Hematopoietic multipotent progenitor cell treated with erythropoietin and hydrocortisone succinate and interleukin-3 and kit ligand, for 8 days (in vitro differentiated cells): ENCODE data around the gene LYZL2.
A peak's percentile ranks its signal among the peaks of the same experiment; 100 is the strongest.
"Not testable (repeated sequence)": the region's sequence is repeated elsewhere in the genome, so short reads cannot be mapped to it uniquely, and the experiment has no call there.

ENCODE experiments used
- DNase-seq: peaks from one replicate; pipeline ENCODE4 v3.0.0-alpha.2; 2015

The LYZL2 gene

DNA sequence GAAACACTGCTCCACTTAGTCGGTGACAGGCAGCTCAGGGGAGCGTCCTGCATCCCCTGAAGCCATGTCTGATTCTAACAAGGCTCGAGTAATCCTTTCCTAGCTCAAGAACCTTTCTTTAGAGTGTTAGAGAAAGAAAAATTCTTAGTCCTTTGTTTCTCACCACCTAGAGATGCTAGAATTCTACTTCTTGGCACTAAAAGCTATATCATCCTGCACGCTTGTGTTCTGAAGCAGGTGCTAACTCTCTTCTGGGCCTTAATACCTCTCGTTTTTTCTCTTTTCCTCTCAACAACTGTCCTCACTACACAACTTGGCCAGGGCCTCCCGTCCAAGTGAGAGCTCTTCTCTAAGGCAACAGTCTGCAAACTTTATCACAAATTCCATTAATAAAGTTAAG is at the start of gene LYZL2:
TSS of gene LYZL2 (minus strand) at position 101 of the 400 bp plus-strand sequence. CDS start 2,838 bp downstream, outside the sequence.
- no peak for DNase-seq

DNA sequence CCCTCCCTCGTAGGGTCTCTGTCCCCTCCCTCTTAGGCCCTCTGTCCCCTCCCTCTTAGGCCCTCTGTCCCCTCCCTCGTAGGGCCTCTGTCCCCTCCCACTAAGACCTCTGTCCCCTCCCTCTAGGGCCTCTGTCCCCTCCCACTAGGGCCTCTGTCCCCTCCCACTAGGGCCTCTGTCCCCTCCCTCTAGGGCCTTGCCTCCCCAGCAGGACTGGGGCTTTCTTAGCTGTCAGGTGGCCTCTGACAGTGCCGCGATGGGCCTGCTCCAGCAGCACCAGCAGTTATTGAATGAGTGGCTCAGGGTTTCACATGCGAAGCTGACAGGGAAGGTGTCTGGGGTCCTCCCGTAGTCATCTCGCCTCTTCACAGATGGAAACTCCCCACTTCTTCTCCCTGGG is 48.1 kb upstream of the LYZL2 start:
- DNase-seq, result not testable (repeated sequence)

DNA sequence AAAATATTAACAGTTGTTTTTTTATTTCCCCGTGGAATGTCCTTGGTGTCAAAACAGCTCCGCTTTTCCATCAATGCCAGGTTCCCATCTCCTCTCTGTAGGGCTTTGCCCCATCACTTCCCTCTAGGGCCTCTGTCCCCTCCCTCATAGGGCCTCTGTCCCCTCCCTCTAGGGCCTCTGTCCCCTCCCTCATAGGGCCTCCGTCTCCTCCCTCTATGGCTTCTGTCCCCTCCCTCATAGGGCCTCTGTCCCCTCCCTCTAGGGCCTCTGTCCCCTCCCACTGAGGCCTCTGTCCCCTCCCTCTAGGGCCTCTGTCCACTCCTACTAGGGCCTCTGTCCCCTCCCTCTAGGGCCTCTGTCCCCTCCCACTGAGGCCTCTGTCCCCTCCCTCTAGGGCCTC is 47.6 kb upstream of the LYZL2 start:
- DNase-seq, result not testable (repeated sequence)

DNA sequence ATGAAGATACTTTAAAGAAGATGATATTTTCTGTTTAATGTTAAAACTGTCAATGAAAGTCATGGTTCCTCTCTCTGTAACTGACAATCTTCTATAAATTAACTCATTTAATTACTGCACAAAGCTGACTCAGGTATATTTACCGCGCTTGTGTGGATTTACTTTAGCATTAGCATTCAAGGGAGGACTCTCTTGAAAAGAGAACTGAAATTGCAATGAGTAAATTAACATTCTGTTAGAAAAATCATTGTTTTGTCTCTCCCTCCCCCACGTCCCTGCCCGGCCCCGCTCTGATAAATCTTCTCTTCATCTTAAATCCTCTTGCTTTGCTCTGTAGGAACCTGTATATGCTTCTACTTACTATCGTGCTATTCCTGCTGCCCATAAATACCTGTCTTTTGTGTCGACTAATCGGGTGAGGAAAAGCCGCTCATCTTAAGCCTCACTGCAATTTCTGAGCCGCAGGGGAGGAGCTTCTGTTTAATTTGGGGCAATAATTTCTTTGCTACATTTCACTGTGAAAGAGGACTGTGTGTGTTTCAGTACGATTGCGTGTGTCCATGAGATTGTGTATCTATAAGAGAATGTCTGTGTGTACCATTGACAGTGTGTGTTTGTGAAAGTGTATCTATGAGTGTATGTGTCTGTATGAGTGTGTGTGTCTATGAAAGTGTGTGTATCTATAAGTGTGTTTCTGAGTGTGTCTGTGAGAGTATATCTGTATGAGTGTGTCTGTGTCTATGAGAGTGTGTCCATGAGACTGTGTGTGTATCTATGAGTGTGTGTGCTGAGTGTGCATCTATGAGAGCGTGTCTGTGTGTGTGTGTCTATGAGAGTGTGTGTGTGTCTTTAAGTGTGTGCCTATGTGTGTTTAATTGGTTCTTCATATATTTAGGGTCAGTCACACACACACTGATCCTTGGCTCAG is 46.5 kb upstream of the LYZL2 start:
- no peak for DNase-seq

DNA sequence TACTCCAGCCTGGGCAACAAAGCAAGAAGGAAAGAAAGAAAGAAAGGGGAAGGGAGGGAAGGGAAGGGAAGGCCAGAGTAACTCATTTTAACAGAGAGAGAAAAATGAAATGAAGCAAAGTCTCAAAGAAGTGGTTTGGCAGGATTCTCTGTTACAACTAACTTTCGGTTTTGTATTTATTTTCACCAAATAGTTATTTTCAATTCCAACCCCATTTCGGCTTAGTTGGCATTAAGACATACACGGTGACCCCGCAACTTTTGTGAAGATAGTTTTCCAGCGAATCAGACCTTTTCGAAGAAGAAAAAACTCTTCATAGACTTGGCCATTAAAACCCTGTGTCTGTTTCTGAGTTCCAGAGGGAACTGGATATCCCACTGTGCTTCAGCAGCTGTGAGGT is 45.2 kb upstream of the LYZL2 start:
- no peak for DNase-seq

DNA sequence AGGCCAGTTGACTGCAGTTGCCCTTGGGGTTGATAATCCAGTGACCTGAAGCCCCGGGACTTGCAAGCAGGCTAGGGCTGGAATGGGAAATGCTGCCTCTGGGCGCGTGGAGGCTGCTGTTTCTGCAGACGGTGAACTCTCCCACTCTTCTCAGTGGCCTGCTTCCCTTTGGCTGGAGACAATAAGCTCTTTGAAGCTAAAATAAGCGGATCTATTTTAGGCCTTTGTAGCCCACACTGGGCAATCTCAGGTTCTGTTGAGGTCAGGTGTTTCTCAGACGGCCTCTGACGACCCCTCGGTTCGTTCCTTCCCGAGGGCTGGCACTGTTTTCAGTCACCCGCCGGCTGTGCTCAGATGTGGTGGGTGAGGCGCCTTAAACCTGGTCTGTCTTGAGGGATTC is 43.7 kb upstream of the LYZL2 start:
- not testable (repeated sequence) for DNase-seq

DNA sequence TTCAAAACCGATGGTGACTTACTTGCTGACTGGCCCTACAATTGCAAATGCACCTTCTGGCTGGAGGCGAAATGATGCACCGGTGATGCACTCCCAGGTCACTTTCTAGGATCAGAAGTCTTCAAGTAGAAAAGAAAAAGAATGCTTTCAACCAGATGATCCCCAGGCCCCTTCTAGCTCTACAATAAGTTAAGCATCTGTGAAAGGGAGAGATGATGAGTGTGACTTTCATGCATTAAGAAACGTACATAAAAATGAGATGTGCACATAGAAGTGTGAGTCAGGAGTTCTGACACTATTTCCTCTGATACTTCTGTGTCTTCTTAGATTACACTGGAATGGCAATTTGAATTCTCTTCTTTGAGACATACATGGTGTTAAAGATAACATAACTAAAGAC is 42.8 kb upstream of the LYZL2 start:
- DNase-seq, result not testable (repeated sequence)

DNA sequence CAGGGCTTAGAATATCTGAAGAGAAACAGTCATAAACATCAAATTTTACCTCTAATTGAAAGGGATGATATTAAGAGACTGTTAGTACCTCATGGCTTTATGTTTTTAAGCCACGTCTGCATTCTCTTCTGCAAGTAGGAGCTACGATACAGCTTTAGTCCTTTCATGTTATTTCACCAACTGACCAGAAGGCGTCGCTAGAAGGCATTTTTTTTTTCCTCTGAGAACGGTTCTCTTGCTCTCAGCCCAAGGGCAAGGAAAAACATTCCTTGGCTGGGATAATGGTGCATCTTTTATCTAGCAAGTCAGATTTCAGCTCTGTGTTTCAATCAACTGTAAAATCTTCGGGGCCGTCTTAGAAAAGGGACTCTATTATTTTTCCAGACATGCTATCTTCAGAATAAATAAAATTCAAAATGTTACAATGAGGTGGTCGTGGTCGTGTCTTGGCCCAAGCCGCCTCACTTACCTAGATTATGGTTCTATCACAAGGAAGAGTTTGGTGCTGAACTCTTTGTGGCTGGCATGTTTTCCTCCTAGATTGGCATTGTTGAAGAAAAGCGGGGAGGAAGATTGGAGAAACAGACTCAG is 41.6 kb upstream of the LYZL2 start:
- DNase-seq, result peak; percentile 74

DNA sequence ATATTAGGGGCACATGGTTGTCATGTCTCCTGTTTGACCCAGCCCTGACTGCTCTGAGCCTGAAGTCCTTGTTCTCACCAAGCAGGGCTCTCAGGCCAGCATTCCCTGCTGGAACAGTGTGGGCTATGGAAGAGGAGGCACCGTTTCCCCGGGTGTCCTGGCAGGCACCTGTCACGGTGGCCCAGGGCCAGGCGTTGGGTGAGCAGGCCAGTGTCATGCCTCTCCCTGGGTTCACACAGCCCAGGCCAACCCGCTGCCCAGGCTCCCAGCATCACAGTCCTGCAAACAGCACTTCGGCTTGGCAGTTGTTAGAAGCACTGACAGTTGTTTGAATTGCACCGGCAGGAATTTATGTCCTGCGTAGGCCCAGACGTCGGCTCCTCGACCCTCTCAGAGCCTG is 38.4 kb upstream of the LYZL2 start:
- not testable (repeated sequence) for DNase-seq

DNA sequence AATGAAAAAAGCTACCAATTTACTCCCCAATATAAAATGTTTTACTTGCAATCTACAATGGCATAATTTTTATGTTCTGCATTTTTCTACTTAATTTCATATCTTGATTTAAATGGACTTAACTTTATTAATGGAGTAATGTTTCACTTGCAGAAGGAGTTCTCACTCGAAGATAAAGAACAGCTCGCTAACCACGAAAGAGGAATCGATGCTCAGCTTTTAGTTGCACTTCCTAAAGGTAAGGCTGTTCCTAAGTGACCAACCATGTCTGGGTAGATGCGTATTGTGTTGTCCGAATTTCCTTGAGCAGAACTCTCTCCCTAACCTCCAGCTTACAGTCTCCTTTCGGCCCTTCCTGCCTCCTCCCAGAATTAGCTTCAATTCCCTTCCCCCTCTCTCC is 33.9 kb upstream of the LYZL2 start:
- not testable (repeated sequence) for DNase-seq

DNA sequence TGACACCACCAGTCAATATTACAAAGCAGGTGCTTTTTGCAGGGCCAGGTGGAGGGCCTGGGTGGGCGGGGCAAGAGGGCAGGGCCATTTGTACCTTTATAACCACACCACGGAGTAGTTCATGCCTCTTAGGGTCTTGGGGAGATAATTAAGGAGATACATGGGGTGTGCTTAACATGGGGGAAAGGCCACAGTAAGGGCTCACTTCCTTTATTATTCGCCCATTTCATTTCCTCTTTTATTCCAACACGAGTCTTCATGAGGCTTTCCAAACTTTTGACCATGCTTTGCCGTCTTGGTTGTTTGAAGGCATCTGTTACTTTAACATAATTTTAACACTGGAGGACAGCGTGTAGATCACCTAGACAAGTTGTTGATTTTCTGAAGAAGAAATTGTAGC is 33.3 kb upstream of the LYZL2 start:
- DNase-seq, result no peak

DNA sequence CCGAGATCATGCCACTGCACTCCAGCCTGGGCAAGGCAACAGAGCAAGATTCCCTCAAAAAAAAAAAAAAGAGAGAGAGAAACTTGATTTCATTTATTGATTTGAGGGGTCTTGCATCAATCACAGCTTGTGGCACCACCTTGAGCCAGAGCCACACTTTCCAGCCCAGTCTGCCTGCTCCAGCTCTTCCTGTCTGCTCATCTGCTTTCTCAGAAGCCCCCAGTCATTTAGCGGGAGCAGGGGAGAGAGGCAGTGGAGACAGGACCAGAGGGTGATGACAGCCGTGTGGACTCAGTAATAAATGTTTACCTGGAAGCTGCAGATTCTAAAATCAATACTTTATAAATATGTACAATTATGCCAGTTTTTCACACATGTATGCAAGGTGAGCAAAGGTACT is 30.8 kb upstream of the LYZL2 start:
- not testable (repeated sequence) for DNase-seq

DNA sequence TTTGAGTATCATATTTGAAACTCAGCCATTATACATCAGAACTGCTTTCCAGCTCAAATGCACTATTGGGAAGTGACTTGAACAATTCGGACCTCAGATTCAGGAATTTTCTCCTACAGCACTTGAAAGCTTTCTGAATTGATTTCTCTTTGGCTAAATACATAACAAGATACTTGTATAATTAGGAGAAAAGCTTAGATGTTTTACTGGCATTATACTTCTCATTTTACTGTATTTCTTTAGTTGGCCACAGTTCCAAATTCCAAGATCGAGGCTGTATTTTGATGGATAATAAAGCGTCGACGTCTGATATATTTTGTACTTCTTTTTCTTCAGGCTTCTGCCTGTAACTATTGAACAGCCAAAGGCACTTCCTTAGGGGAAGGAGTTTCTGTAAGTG is 26.7 kb upstream of the LYZL2 start:
- no peak for DNase-seq

DNA sequence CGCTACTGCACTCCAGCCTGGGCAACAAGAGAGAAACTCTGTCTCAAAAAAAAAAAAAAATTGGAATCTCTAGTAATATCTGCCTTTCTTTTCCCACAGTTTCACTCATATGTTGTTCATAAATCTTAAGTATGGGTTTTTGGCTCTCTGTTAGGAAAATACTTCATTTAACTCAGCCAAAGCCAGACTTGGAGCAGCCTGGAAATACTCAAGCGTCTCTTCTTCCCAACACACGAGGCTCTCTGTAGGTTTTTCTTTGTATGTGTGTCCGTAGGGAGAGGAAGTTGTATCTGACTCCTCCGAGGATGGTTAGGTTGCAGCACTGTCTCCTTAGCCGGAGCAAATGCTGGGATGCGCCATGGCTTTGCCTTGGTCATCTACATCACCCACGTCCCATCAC is 25.4 kb upstream of the LYZL2 start:
- DNase-seq, result not testable (repeated sequence)

DNA sequence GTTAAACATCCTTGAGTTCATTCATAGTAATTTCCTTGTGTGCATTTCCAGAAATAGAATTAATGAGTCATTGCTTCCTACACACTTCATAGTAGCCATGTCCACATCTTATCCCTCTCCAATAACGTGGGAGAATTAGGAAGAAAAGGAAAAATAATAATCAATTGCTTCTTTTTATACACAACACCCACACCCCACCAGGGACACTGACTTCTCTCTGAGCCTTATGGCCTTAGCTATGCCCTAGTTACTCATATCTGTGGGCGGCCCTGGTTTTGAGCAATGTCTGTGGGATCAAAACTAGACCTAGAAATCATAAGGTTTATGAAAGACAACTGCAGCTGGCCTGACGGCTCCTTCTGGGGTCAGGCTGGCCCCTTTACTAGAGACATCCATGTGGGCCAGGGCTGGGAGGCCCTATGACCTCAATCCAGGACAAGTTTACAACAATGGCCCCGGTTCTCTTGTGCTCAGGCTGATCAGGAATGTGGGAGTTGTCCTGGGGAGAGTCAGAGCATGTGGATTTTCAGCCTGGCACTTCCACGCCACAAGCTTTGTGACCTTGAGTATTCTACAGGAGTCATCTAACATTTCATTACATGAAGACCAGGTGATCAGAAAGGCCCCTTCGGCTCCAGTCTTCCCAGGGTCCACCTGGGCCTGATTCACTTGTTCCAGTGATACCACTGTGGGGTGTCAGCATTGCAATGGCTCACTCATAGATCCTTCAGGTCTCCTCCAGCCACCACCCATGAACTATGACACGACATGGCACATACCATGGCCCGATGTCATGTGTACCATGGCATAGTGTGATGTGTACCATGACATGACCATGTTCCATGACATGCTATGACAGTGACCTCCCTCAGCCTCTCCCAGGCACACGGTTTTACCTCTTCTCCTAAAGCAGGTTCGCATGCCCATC is 22.2 kb upstream of the LYZL2 start:
- not testable (repeated sequence) for DNase-seq

DNA sequence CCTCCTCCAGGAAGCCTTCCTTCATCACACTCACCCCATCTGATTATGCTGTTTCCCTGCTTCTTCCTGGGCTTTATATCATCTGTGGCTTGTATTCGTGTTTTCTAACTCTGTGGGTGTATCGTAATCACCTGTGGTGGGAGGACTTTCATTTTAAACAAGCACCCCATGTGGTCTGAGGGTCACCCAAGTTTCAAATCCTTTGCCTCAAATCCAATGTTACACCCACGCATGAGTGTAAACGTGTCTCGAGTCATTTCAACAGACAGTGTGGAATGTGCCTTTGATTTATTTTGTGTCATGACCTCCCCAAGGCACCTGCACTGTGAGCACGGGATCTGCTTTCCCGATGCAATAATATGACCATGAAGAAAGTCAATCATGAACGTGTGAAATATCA is 17.5 kb upstream of the LYZL2 start:
- no peak for DNase-seq

DNA sequence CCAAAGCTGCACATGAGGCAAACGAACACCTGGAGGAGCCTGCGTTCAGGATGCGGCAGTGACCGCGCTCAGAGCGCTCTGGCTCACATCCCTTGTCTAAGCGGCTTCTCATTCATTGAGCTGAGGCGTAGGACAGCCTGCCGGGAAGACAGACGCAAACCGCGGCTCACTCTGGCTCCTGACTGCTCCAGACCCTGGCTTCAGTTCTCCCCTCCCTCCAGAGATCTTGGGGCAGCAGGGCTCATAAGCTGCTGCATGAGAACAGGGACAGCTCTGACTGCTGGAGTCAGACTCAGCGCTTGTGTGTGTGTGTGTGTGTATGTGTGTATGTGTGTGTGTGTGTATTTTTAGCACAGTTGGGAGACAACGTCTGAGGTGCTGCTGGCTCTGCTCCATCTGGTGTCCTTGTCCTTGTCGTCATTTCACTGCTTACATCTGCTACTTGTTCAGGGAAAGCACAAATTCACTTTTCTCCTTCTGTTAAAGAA is 15.8 kb upstream of the LYZL2 start:
- DNase-seq, result no peak

DNA sequence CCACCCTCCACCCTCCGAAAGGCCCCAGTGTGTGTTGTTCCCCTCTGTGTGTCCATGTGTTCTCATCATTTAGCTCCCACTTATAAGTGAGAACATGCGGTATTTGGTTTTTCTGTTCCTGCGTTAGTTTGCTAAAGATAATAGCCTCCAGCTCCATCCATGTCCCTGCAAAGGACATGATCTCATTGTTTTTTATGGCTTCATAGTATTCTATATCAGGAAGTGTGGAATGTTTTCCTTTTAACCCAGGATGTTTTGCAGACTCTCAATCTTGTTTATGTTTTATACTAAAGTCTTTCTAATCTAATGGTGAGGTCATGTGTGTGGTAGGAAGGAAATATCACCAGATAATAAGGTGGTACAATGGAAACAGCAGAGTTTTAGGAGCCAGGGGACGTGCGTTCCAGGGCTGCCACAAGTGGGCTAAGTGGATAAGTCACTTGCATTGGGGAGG is 14.9 kb upstream of the LYZL2 start:
- DNase-seq, result not testable (repeated sequence)

DNA sequence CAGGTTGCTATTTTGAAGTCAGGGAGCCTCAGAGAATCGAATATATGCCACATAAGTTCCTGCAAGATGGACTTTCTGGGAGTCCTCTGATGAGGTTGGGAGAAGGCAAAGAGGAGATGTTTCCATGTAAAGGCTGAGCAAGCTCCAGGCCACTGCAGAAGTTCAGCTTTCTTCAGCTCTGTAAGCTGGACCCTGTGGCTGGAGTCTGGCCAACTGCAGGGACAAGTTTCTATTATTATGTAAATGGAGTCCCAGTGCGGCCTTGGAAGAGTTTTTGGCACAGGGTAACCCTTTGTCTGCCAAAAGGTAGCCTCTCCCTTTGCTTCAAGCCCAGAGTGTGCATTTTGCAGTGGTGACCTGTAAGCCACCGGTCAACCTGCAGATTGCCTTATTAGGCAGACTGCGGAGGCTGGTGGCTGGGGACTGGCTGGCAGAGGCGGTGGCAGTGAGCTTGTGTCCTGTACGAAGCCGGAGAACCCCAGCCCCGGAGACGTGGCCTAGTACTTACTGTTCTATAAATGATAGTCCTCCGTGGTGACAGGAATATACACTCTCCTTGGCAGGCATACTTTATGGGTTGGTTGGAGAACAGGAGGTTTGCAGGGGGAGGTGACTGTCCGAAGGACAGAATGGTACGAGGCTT is 14.1 kb upstream of the LYZL2 start:
- not testable (repeated sequence) for DNase-seq

DNA sequence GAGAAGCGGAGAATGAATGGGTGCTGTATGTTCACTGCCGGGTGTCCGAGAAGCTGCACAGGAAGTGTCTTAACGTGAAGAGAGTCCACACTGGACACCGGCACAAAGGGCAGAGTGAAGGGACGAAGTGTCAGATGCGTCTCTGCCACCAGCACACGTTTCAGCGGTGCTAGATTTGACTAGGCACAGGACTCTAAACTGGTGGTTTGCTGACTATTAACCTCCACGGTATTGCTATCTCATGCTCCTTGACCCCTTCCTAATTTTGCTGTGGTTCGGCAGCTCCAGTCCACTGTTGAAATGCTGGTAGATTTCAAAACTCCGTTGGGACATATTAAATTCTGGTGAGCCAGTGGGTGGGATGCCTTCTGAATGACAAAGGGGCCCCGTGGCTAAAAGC is 13.3 kb upstream of the LYZL2 start:
- not testable (repeated sequence) for DNase-seq

DNA sequence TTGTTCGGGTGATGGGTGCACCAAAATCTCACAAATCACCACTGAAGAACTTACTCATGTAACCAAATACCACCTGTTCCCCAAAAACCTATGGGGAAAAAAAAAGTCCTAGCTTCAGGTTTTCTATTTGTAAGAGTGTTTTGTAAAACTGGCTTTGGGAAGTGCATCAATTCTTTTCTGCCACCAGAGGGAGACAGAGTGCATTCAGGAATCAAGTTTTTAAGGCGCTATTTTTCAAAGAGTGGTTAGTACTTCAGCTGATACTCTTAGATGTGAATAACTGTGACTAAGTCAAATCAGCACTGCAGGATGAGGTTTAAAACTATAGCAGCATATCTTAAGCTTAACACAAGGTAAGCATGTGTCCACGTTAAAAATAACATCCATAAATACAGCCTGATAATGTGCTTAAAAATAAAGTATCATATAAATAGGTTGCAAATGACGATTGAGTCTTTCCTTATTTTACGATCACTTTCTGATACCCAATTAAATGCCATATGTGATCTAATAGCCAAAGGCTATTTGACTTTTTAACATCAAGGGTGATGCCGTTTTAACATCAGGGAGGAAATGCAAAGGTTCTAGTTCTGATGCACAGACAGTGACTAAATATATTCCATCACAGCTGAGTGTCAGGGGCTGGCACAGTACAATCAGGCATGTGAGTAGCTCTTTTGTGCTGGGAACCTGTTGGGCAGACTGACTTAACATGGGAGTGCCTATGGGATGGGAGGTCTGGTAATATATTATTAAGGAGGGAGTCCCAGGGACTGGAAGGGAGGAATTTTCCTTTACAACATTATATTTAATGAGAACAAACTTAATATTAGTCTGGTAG is 10.6 kb upstream of the LYZL2 start:
- peak; percentile 49 for DNase-seq
